GM12878 (cell line): ENCODE measurements around the gene DHPS. TPM values are rescaled to one million over a fixed set of nuclear protein-coding genes. Genes with fewer than 3 reads are reported as not detected.

ENCODE experiments used
- ATAC-seq: fragments of 200-7000 bp; cut with Tn5 transposase; 3 replicates; pipeline ENCODE4 v1.9.1; 2020; ENCODE audit warnings: mild to moderate bottlenecking, moderate library complexity
- BruUV-seq: library from RNA; stranded (reverse); fragments of 400-500 nt; replicated peaks from 2 replicates; lab custom pipeline; 2021; lab: Mats Ljungman, UMichigan
- CTCF ChIA-PET: fragments of 300-600 bp; sonication (Branson Sonifier 250); formaldehyde crosslinking; extraction: SDS; loops from one replicate; lab custom pipeline; 2021; ENCODE audit warnings: inconsistent platforms; lab: Yijun Ruan, JAX
- POLR2A ChIA-PET: fragments of 350-600 bp; formaldehyde crosslinking; extraction: SDS; loops from one replicate; lab custom pipeline; 2021; ENCODE audit warnings: inconsistent platforms; lab: Charles Lee
- RAD21 ChIA-PET: fragments of 300-600 bp; sonication (Branson Sonifier 250); formaldehyde crosslinking; loops from one replicate; lab custom pipeline; 2023; ENCODE audit warnings: antibody characterized with exemption; ENCODE audit not compliant: unreplicated experiment; lab: Charles Lee
- SMC1A ChIA-PET: fragments of 300-600 bp; sonication (Branson Sonifier 250); formaldehyde crosslinking; loops from one replicate; lab custom pipeline; 2023; ENCODE audit not compliant: unreplicated experiment, uncharacterized antibody; lab: Charles Lee
- DNase-seq: peaks from one replicate; pipeline ENCODE4 v3.0.0-alpha.2; 2011; ENCODE audit warnings: low read depth, low spot score
- FAIRE-seq: peaks from 3 replicates; lab custom pipeline; 2011; peaks lifted over from hg19 to GRCh38; lab: Jason Lieb, UNC
- H2AFZ ChIP-seq: 2 replicates; pipeline ENCODE4 v1.6.0; 2011; ENCODE audit warnings: low read depth, low read length, control low read depth; ENCODE audit not compliant: control insufficient read depth
- H3K27ac ChIP-seq: 2 replicates; pipeline ENCODE4 v1.5.1; 2011; ENCODE audit warnings: control low read depth; ENCODE audit not compliant: control insufficient read depth, insufficient read depth
- H3K27me3 ChIP-seq, 2 experiments: replicated peaks in 1 of 2; 2 replicates each; pipeline versions ENCODE4 v1.6.0 to v1.6.1; 2011; ENCODE audit warnings: low read length in 1 of 2; ENCODE audit not compliant: control insufficient read depth in 2 of 2, insufficient read depth in 2 of 2
- H3K36me3 ChIP-seq, 2 experiments: 2 replicates each; pipeline ENCODE4 v1.5.1; 2011; ENCODE audit warnings: low read length in 1 of 2; ENCODE audit not compliant: control insufficient read depth in 2 of 2, insufficient read depth in 2 of 2
- H3K4me1 ChIP-seq: 2 replicates; pipeline ENCODE4 v1.6.1; 2011; ENCODE audit warnings: mild to moderate bottlenecking, low read length, moderate library complexity, mixed read lengths; ENCODE audit not compliant: control insufficient read depth, insufficient read depth
- H3K4me2 ChIP-seq: 2 replicates; pipeline ENCODE4 v1.6.0; 2011; ENCODE audit warnings: control low read depth; ENCODE audit not compliant: control insufficient read depth, insufficient read depth
- H3K4me3 ChIP-seq: fragments of 200-600 bp; sonication (generic); 2 replicates; pipeline ENCODE4 v1.5.1; 2016
- H3K79me2 ChIP-seq: 2 replicates; pipeline ENCODE4 v1.6.0; 2011; ENCODE audit warnings: low read length; ENCODE audit not compliant: control insufficient read depth, insufficient read depth
- H3K9ac ChIP-seq: 2 replicates; pipeline ENCODE4 v1.8.0; 2011; ENCODE audit warnings: low read length, control low read depth, mixed read lengths; ENCODE audit not compliant: control insufficient read depth, insufficient read depth
- H3K9me3 ChIP-seq: replicated peaks from 3 replicates; pipeline ENCODE4 v1.5.1; 2011; ENCODE audit warnings: mild to moderate bottlenecking, low read length; ENCODE audit not compliant: control insufficient read depth, insufficient read depth
- H4K20me1 ChIP-seq: 2 replicates; pipeline ENCODE4 v1.6.0; 2011; ENCODE audit not compliant: control insufficient read depth, insufficient read depth
- FOXM1 ChIP-seq: IDR thresholded peaks from 2 replicates; pipeline ENCODE4 v1.6.1; 2012; ENCODE audit warnings: low read depth, mild to moderate bottlenecking, inconsistent platforms, low read length, moderate library complexity
- NFYB ChIP-seq: IDR thresholded peaks from 2 replicates; pipeline ENCODE4 v1.6.1; 2011; ENCODE audit warnings: low read depth, mild to moderate bottlenecking, low read length, improper control_type of control experiment, moderate library complexity; ENCODE audit not compliant: insufficient read depth
- RELB ChIP-seq: fragments of 450-650 bp; IDR thresholded peaks from 2 replicates; pipeline ENCODE4 v1.6.1; 2017; ENCODE audit warnings: low read depth, mild to moderate bottlenecking, moderate library complexity
- SPI1 ChIP-seq: IDR thresholded peaks from 2 replicates; pipeline ENCODE4 v1.6.1; 2011; ENCODE audit warnings: low read depth, mild to moderate bottlenecking, low read length, moderate library complexity, borderline replicate concordance; ENCODE audit not compliant: insufficient read depth
- USF1 ChIP-seq: IDR thresholded peaks from 2 replicates; pipeline ENCODE4 v1.6.1; 2011; ENCODE audit warnings: borderline replicate concordance, low read depth, mild to moderate bottlenecking, moderate library complexity, mixed read lengths, low read length; ENCODE audit not compliant: insufficient read depth; ENCODE audit errors: extremely low read length
- WRNIP1 ChIP-seq: IDR thresholded peaks from 2 replicates; pipeline ENCODE4 v1.6.1; 2011; ENCODE audit warnings: low read depth, low read length, improper control_type of control experiment, borderline replicate concordance
- ZNF217 ChIP-seq: fragments of 450-650 bp; IDR thresholded peaks from 2 replicates; pipeline ENCODE4 v1.6.1; 2017; ENCODE audit warnings: antibody characterized with exemption, mild to moderate bottlenecking
- WGBS: methylation state at CpG from one replicate; pipeline ENCODE4 v1.1.6; 2016; ENCODE audit warnings: low lambda C conversion rate; ENCODE audit not compliant: insufficient replicate concordance, insufficient coverage; ENCODE audit errors: missing lambda C conversion rate; 5-methylcytosine and 5-hydroxymethylcytosine counted together
- in situ Hi-C: fragments of 300-500 bp; cut with MboI; formaldehyde crosslinking; loops from 9 replicates; pipeline ENCODE4 v1.14.3; 2018; ENCODE audit warnings: mixed read lengths
- intact Hi-C: fragments of 100-400 bp; cut with micrococcal nuclease; formaldehyde crosslinking; loops from one replicate; pipeline ENCODE4 v1.14.2; 2022; ENCODE audit not compliant: unreplicated experiment
- polyA plus RNA-seq, 11 experiments: library from polyadenylated mRNA; depleted of rRNA in 4 of 11; unstranded in 6 of 11; stranded (reverse) in 5 of 11; fragments of >200 nt; fragmentation: Nextera tagmentation in 4 of 11; fragmentation: Illumina TruSeq in 1 of 11; extraction: Ambion mirVana in 4 of 11; extraction: Trizol in 1 of 11; gene quantifications; 1 replicate in 1 of 11; 2 replicates in 10 of 11; pipeline versions ENCODE4 v1.2.1 to v1.2.3, GENCODE V29; 2011 to 2016; ENCODE audit warnings: inconsistent platforms in 2 of 11, missing spikeins in 2 of 11, low read depth in 1 of 11
- total RNA-seq, 4 experiments: library from RNA; depleted of rRNA in 3 of 4; stranded (reverse); fragments of >200 nt in 3 of 4; fragmentation: Illumina TruSeq in 1 of 4; extraction: Trizol in 1 of 4; gene quantifications; 2 replicates each; pipeline versions ENCODE4 v1.2.1 to v1.2.3, GENCODE V29; 2013 to 2021
- TF ChIP-seq, protein P1 (sequence below): IDR thresholded peaks from 2 replicates; pipeline ENCODE4 v1.6.1; 2012; ENCODE audit warnings: mild to moderate bottlenecking, low read depth, low read length
- TF ChIP-seq, protein P2 (sequence below): fragments of 450-650 bp; IDR thresholded peaks from 2 replicates; pipeline ENCODE4 v1.6.1; 2018; ENCODE audit warnings: mild to moderate bottlenecking, low read depth, moderate library complexity; ENCODE audit not compliant: partially characterized antibody

Gene DHPS
- total and polyA plus RNA-seq, 10 of the 15 experiments (the other 5 are each of a cell fraction or from before 2014, with no cell fraction given), result 36.4 to 104 (median 83.4) TPM

DNA sequence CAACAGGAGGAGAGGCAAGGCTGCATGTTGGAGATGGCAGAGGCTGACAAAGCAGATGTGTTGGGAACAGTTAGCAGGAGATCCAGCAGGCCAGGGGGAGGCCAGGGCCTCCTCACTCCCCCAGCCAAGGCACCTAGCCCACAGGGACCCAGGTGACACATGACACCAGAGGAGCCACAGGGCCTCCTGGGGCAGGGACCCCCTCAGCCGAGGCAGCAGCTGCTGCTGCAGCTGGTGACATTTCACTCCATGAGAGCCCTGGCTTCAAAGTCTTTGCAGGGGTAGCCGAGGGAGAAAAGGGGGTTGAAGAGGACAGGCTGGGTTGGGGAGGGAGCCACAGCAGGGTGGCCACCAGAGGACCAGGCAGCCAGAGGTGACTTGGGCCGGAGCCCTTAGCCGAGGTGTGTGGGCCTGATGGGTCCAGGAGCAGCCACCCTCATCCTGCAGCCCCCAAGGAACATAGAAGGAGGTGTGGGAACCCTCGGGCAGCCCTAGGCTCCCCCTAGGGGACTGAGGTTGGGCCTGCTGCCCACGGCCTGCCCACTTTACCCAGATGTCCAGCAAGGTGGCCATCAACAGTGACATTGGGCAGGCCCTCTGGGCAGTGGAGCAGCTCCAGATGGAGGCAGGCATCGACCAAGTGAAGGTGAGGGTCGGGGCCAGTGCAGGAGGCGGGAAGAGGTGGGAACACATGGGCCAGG is 6.0 kb upstream of the DHPS start, which contains the start of gene GNG14:
Gene GNG14, plus strand, starts transcription at position 503 of the 701 bp plus-strand sequence. Its CDS starts 51 bp downstream, at position 554.
- FAIRE-seq (no peak), ATAC-seq (no peak), DNase-seq (no peak)
- Histone ChIP-seq H2AFZ (no peak within 1 kb of the TSS), H3K4me2 (no peak within 1 kb of the TSS), H3K27me3 (no peaks in the 10 kb centered on the region), H3K27ac (no peak within 1 kb of the TSS), H3K9ac (no peak within 1 kb of the TSS), H3K36me3 (peaks cover 0 to 2% of the 10 kb centered on the region in 2 experiments; a peak in 3 of 4 replicates), H3K79me2 (no peaks in the 10 kb centered on the region), H3K4me3 (no peak within 1 kb of the TSS), H4K20me1 (no peaks in the 10 kb centered on the region), H3K9me3 (no peaks in the 10 kb centered on the region), H3K4me1 (no peaks in the 10 kb centered on the region)
- ChIA-PET CTCF (no interaction called here), RAD21 (no interaction called here), POLR2A (interaction anchor here (0.6 kb wide), 1 partner anchor 19 kb away, joined by 3 read pairs; a partner anchor contains a TSS), SMC1A (interaction anchor here (0.6 kb wide), 1 partner anchor 176 kb away, joined by 3 read pairs; no protein-coding TSS in a partner anchor)
- no TSS peak for BruUV-seq
- in situ Hi-C loops (no loop called here), intact Hi-C loops (no loop called here)
- 80% methylated on average over 9 of the region's 9 CpGs for WGBS
- no peak for TF ChIP-seq USF1
- no peak for TF ChIP-seq NFYB
- no peak for TF ChIP-seq FOXM1
- TF ChIP-seq RELB, result no peak
- no peak for TF ChIP-seq SPI1
- TF ChIP-seq, protein P1, sequence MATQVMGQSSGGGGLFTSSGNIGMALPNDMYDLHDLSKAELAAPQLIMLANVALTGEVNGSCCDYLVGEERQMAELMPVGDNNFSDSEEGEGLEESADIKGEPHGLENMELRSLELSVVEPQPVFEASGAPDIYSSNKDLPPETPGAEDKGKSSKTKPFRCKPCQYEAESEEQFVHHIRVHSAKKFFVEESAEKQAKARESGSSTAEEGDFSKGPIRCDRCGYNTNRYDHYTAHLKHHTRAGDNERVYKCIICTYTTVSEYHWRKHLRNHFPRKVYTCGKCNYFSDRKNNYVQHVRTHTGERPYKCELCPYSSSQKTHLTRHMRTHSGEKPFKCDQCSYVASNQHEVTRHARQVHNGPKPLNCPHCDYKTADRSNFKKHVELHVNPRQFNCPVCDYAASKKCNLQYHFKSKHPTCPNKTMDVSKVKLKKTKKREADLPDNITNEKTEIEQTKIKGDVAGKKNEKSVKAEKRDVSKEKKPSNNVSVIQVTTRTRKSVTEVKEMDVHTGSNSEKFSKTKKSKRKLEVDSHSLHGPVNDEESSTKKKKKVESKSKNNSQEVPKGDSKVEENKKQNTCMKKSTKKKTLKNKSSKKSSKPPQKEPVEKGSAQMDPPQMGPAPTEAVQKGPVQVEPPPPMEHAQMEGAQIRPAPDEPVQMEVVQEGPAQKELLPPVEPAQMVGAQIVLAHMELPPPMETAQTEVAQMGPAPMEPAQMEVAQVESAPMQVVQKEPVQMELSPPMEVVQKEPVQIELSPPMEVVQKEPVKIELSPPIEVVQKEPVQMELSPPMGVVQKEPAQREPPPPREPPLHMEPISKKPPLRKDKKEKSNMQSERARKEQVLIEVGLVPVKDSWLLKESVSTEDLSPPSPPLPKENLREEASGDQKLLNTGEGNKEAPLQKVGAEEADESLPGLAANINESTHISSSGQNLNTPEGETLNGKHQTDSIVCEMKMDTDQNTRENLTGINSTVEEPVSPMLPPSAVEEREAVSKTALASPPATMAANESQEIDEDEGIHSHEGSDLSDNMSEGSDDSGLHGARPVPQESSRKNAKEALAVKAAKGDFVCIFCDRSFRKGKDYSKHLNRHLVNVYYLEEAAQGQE, result no peak
- TF ChIP-seq, protein P2, sequence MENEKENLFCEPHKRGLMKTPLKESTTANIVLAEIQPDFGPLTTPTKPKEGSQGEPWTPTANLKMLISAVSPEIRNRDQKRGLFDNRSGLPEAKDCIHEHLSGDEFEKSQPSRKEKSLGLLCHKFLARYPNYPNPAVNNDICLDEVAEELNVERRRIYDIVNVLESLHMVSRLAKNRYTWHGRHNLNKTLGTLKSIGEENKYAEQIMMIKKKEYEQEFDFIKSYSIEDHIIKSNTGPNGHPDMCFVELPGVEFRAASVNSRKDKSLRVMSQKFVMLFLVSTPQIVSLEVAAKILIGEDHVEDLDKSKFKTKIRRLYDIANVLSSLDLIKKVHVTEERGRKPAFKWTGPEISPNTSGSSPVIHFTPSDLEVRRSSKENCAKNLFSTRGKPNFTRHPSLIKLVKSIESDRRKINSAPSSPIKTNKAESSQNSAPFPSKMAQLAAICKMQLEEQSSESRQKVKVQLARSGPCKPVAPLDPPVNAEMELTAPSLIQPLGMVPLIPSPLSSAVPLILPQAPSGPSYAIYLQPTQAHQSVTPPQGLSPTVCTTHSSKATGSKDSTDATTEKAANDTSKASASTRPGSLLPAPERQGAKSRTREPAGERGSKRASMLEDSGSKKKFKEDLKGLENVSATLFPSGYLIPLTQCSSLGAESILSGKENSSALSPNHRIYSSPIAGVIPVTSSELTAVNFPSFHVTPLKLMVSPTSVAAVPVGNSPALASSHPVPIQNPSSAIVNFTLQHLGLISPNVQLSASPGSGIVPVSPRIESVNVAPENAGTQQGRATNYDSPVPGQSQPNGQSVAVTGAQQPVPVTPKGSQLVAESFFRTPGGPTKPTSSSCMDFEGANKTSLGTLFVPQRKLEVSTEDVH, result no peak
- TF ChIP-seq WRNIP1, result no peak
- no peak for TF ChIP-seq ZNF217
